GM12891 (cell line): ENCODE results near the gene BLID.

ENCODE experiments used
- DNase-seq: peaks from one replicate; pipeline ENCODE4 v3.0.0; 2011; ENCODE audit warnings: low spot score; ENCODE audit not compliant: insufficient read length
- FAIRE-seq: peaks from 2 replicates; lab custom pipeline; 2011; peaks lifted over from hg19 to GRCh38; lab: Jason Lieb, UNC
- PAX5 ChIP-seq: IDR thresholded peaks from 2 replicates; pipeline ENCODE4 v1.6.1; 2011; ENCODE audit warnings: low read length, moderate library complexity, mild to moderate bottlenecking; ENCODE audit not compliant: insufficient read depth, severe bottlenecking
- POLR2A ChIP-seq: IDR thresholded peaks from 2 replicates; pipeline ENCODE4 v1.6.1; 2011; ENCODE audit warnings: low read depth, low read length, control low read depth
- POLR2AphosphoS5 ChIP-seq: IDR thresholded peaks from 2 replicates; pipeline ENCODE4 v1.6.1; 2011; ENCODE audit warnings: low read depth, low read length, control low read depth
- POU2F2 ChIP-seq: IDR thresholded peaks from 2 replicates; pipeline ENCODE4 v1.6.1; 2011; ENCODE audit warnings: low read depth, mild to moderate bottlenecking, control low read depth, low read length, moderate library complexity
- SPI1 ChIP-seq: IDR thresholded peaks from 2 replicates; pipeline ENCODE4 v1.6.1; 2011; ENCODE audit warnings: low read depth, low read length, control low read depth
- TAF1 ChIP-seq: IDR thresholded peaks from 2 replicates; pipeline ENCODE4 v1.6.1; 2011; ENCODE audit warnings: low read depth, low read length, control low read depth

BLID gene

GRCh38 chr11:122100756-122101080, 15.3 kb downstream of the BLID start:
- no peak for DNase-seq

GRCh38 chr11:122100037-122100755, 15.8 kb downstream of the BLID start:
- FAIRE-seq (no peak), DNase-seq (no peak)
- no peak for TF ChIP-seq TAF1
- TF ChIP-seq SPI1 = no peak
- no peak for TF ChIP-seq POLR2AphosphoS5

More at GRCh38 chr11:122100756-122101080, 15.3 kb downstream of the BLID start:
- TF ChIP-seq POLR2A (no peak), SPI1 (no peak), POU2F2 (no peak), PAX5 (no peak), TAF1 (no peak), POLR2AphosphoS5 (no peak)
- FAIRE-seq = no peak

- FAIRE-seq = no peak
- no peak for DNase-seq
- TF ChIP-seq POLR2A (no peak), POU2F2 (no peak), POLR2AphosphoS5 (no peak), SPI1 (no peak), PAX5 (no peak), TAF1 (no peak)
These were observed 16.5 kb downstream of the BLID start for GRCh38 chr11:122099374-122100036.

- no peak for TF ChIP-seq SPI1
- TF ChIP-seq POLR2AphosphoS5 = no peak
- TF ChIP-seq POLR2A = no peak
- TF ChIP-seq POU2F2 = no peak
- no peak for TF ChIP-seq PAX5
- no peak for TF ChIP-seq TAF1
- no peak for DNase-seq
- no peak for FAIRE-seq
These were observed 17.6 kb downstream of the BLID start for GRCh38 chr11:122098261-122098980.

- no peak for DNase-seq
- FAIRE-seq = no peak
- TF ChIP-seq TAF1 = no peak
- no peak for TF ChIP-seq POLR2AphosphoS5
- no peak for TF ChIP-seq POU2F2
- no peak for TF ChIP-seq PAX5
- no peak for TF ChIP-seq POLR2A
- no peak for TF ChIP-seq SPI1
These were observed 18.5 kb downstream of the BLID start for GRCh38 chr11:122097419-122098001.

GRCh38 chr11:122096272-122097112, 19.5 kb downstream of the BLID start:
- no peak for DNase-seq
- no peak for FAIRE-seq
- TF ChIP-seq SPI1 (no peak), PAX5 (no peak), TAF1 (no peak), POLR2A (no peak), POLR2AphosphoS5 (no peak)

- FAIRE-seq (no peak), DNase-seq (no peak)
- TF ChIP-seq PAX5 (no peak), SPI1 (no peak), TAF1 (no peak), POLR2A (no peak), POLR2AphosphoS5 (no peak), POU2F2 (no peak)
These were observed 20.2 kb downstream of the BLID start for GRCh38 chr11:122095681-122096262.

GRCh38 chr11:122094836-122095235, 21.2 kb downstream of the BLID start:
- no peak for TF ChIP-seq POU2F2
- TF ChIP-seq TAF1 = no peak
- no peak for TF ChIP-seq POLR2A
- TF ChIP-seq SPI1 = no peak
- TF ChIP-seq POLR2AphosphoS5 = no peak
- no peak for TF ChIP-seq PAX5
- FAIRE-seq (no peak), DNase-seq (no peak)
